GM18505 (cell line): ENCODE measurements around the gene CFLAR.
"Not testable (repeated sequence)": the region's sequence is repeated elsewhere in the genome, so short reads cannot be mapped to it uniquely, and the experiment has no call there.

ENCODE experiments used
- ATAC-seq: cut with Tn5 transposase; IDR thresholded peaks from one replicate; pipeline ENCODE4 v1.9.1; 2021; ENCODE audit not compliant: unreplicated experiment
- POLR2A ChIP-seq: IDR thresholded peaks from 4 replicates; pipeline ENCODE4 v1.6.1; 2011; ENCODE audit warnings: borderline replicate concordance; ENCODE audit not compliant: insufficient read depth, insufficient read length; ENCODE audit errors: extremely low read depth

CFLAR gene

GRCh38 chr2:201157694-201158093, 41.7 kb downstream of the CFLAR start:
- peak; percentile 31 for ATAC-seq
- no peak for TF ChIP-seq POLR2A

GRCh38 chr2:201158111-201158929, 42.4 kb downstream of the CFLAR start:
- no peak for TF ChIP-seq POLR2A
- peak; percentile 91 for ATAC-seq

- TF ChIP-seq POLR2A = no peak
- no peak for ATAC-seq
Measured at GRCh38 chr2:201164166-201164565, 48.2 kb downstream of the CFLAR start.

GRCh38 chr2:201167546-201167945, 51.6 kb downstream of the CFLAR start:
- ATAC-seq = no peak
- TF ChIP-seq POLR2A = no peak

- ATAC-seq = not testable (repeated sequence)
Measured at GRCh38 chr2:201168496-201168895, 52.5 kb downstream of the CFLAR start.

GRCh38 chr2:201171259-201171814, 55.4 kb downstream of the CFLAR start:
- no peak for ATAC-seq
- TF ChIP-seq POLR2A = no peak

GRCh38 chr2:201172279-201172678, 56.3 kb downstream of the CFLAR start:
- TF ChIP-seq POLR2A = no peak
- ATAC-seq = no peak

- TF ChIP-seq POLR2A = no peak
Measured at GRCh38 chr2:201174687-201175086, 58.7 kb downstream of the CFLAR start.

GRCh38 chr2:201176081-201176481, 60.1 kb downstream of the CFLAR start:
- no peak for ATAC-seq
- TF ChIP-seq POLR2A = no peak

More at GRCh38 chr2:201174687-201175086, 58.7 kb downstream of the CFLAR start:
- no peak for ATAC-seq

- ATAC-seq = no peak
- TF ChIP-seq POLR2A = no peak
Measured at GRCh38 chr2:201180010-201180409, 64.0 kb downstream of the CFLAR start.

GRCh38 chr2:201182650-201183364, 66.8 kb downstream of the CFLAR start, which contains the start of gene CASP10:
Gene CASP10 (plus strand): TSS chr2:201183141. CDS start chr2:201185778, 2,637 bp downstream.
- peak; percentile 23 for TF ChIP-seq POLR2A
- peak; percentile 58 for ATAC-seq

- no peak for ATAC-seq
- no peak for TF ChIP-seq POLR2A
Measured at GRCh38 chr2:201183365-201183727, 67.4 kb downstream of the CFLAR start.

GRCh38 chr2:201183835-201184234, 67.9 kb downstream of the CFLAR start:
- not testable (repeated sequence) for ATAC-seq

- not testable (repeated sequence) for ATAC-seq
Measured at GRCh38 chr2:201184248-201184647, 68.3 kb downstream of the CFLAR start.

GRCh38 chr2:201185863-201186262, 69.9 kb downstream of the CFLAR start:
- ATAC-seq = no peak
- no peak for TF ChIP-seq POLR2A

- TF ChIP-seq POLR2A = no peak
- ATAC-seq = no peak
Measured at GRCh38 chr2:201186982-201187381, 71.0 kb downstream of the CFLAR start.
